Naive thymus-derived CD4-positive, alpha-beta T cell (primary cell): ENCODE measurements around the gene NPC1. TPM values are rescaled to one million over a fixed set of nuclear protein-coding genes. Genes with fewer than 3 reads are reported as not detected.

ENCODE experiments used
- ATAC-seq: fragments of 150-1000 bp; cut with Tn5 transposase; 2 replicates; pipeline ENCODE4 v1.10.0; 2021; ENCODE audit warnings: mild to moderate bottlenecking, moderate library complexity
- CTCF ChIA-PET: fragments of 350-600 bp; sonication (Branson Sonifier 250); formaldehyde crosslinking; loops from one replicate; lab custom pipeline; 2021; ENCODE audit warnings: antibody characterized with exemption; lab: Charles Lee
- POLR2A ChIA-PET: fragments of 350-600 bp; sonication (Branson Sonifier 250); formaldehyde crosslinking; loops from one replicate; lab custom pipeline; 2021; ENCODE audit warnings: antibody characterized with exemption, inconsistent platforms; lab: Charles Lee
- DNase-seq, 9 donors: peaks; one replicate each; pipeline versions ENCODE4 v3.0.0 to v3.0.0-alpha.2; 2020 to 2022; ENCODE audit warnings: mixed read lengths in 1 of 9
- H3K27ac ChIP-seq: one replicate; pipeline ENCODE4 v1.7.0; 2013; ENCODE audit warnings: mild to moderate bottlenecking, low read depth, low read length, moderate library complexity
- H3K27me3 ChIP-seq, 2 donors: one replicate each; pipeline ENCODE4 v1.7.0; 2013; ENCODE audit warnings: low read length in 2 of 2, mild to moderate bottlenecking in 2 of 2, moderate library complexity in 2 of 2; ENCODE audit not compliant: control insufficient read depth in 2 of 2, insufficient read depth in 2 of 2
- H3K36me3 ChIP-seq, 3 experiments: 1 replicate in 2 of 3; 2 replicates in 1 of 3; pipeline ENCODE4 v1.7.0; 2013; ENCODE audit warnings: low read length in 3 of 3, mild to moderate bottlenecking in 3 of 3, moderate library complexity in 1 of 3; ENCODE audit not compliant: insufficient read depth in 3 of 3, control insufficient read depth in 2 of 3
- H3K4me1 ChIP-seq, 2 donors: one replicate each; pipeline ENCODE4 v1.7.0; 2013; ENCODE audit warnings: low read length in 2 of 2, mild to moderate bottlenecking in 2 of 2, moderate library complexity in 1 of 2; ENCODE audit not compliant: control insufficient read depth in 2 of 2, insufficient read depth in 2 of 2
- H3K4me3 ChIP-seq: 2 replicates; pipeline ENCODE4 v1.7.0; 2013; ENCODE audit warnings: mild to moderate bottlenecking, low read length
- H3K9me3 ChIP-seq, 3 experiments: 1 replicate in 2 of 3; 2 replicates in 1 of 3; pipeline ENCODE4 v1.7.0; 2013; ENCODE audit warnings: low read length in 3 of 3; ENCODE audit not compliant: control insufficient read depth in 2 of 3
- H3K27ac Mint-ChIP-seq, 9 donors: one replicate each; pipeline ENCODE4 v1.8.0; 2020 to 2022; ENCODE audit warnings: mixed read lengths in 9 of 9, mild to moderate bottlenecking in 8 of 9, moderate library complexity in 5 of 9, inconsistent platforms in 2 of 9
- H3K27me3 Mint-ChIP-seq, 5 donors: one replicate each; pipeline ENCODE4 v1.8.0; 2021 to 2022; ENCODE audit warnings: mixed read lengths in 5 of 5, mild to moderate bottlenecking in 1 of 5
- H3K36me3 Mint-ChIP-seq, 5 donors: one replicate each; pipeline ENCODE4 v1.8.0; 2020 to 2022; ENCODE audit warnings: mixed read lengths in 5 of 5, mild to moderate bottlenecking in 3 of 5, inconsistent platforms in 1 of 5
- H3K4me1 Mint-ChIP-seq, 7 donors: one replicate each; pipeline ENCODE4 v1.8.0; 2020 to 2022; ENCODE audit warnings: mixed read lengths in 7 of 7, mild to moderate bottlenecking in 3 of 7, inconsistent platforms in 1 of 7
- H3K4me3 Mint-ChIP-seq, 10 donors: one replicate each; pipeline ENCODE4 v1.8.0; 2020 to 2022; ENCODE audit warnings: mild to moderate bottlenecking in 10 of 10, mixed read lengths in 10 of 10, moderate library complexity in 6 of 10, inconsistent platforms in 2 of 10
- H3K9me3 Mint-ChIP-seq, 11 donors: one replicate each; pipeline ENCODE4 v1.8.0; 2020 to 2022; ENCODE audit warnings: mixed read lengths in 11 of 11, mild to moderate bottlenecking in 4 of 11, inconsistent platforms in 1 of 11, moderate library complexity in 1 of 11
- intact Hi-C, 2 donors: fragments of 100-400 bp; cut with micrococcal nuclease; formaldehyde crosslinking; loops; one replicate each; pipeline ENCODE4 v1.15.1; 2023
- polyA plus RNA-seq, 2 donors: library from polyadenylated mRNA; unstranded; fragments of 300-500 nt; fragmentation: Illumina TruSeq; gene quantifications; one replicate each; pipeline ENCODE4 v1.2.3, GENCODE V29; 2021
- total RNA-seq, 6 experiments: library from RNA in 5 of 6; stranded (reverse) in 5 of 6; gene quantifications; 1 replicate in 5 of 6; 2 replicates in 1 of 6; pipeline ENCODE4 v1.2.3 and lab custom pipeline; 2021 to 2026

NPC1 gene
- total and polyA plus RNA-seq, 7 experiments from 2014 or later, result 4.6 to 49.3 (median 29.9) TPM

- DNase-seq (no peak), ATAC-seq (no peak)
- Mint-ChIP-seq H3K4me1 (peaks cover 0 to 14% (median 0%) of the 10 kb centered on the region in 7 donors), H3K36me3 (peaks cover 13 to 58% (median 46%) of the 10 kb centered on the region in 5 donors), H3K4me3 (no peak overlapping the region), H3K27ac (no peak overlapping the region), H3K27me3 (no peaks in the 10 kb centered on the region), H3K9me3 (no peaks in the 10 kb centered on the region)
- Histone ChIP-seq H3K9me3 (no peaks in the 10 kb centered on the region), H3K4me1 (no peaks in the 10 kb centered on the region), H3K27ac (no peak overlapping the region), H3K4me3 (no peak overlapping the region), H3K27me3 (no peaks in the 10 kb centered on the region), H3K36me3 (peaks cover 9 to 74% (median 36%) of the 10 kb centered on the region in 3 experiments)
- CTCF ChIA-PET, result no interaction called here
- intact Hi-C loops, result no loop called here
- POLR2A ChIA-PET, result interaction anchor here (0.6 kb wide), 1 partner anchor 97 kb away, joined by 3 read pairs; no protein-coding TSS in a partner anchor
These were observed 35.4 kb downstream of the NPC1 start for GRCh38 chr18:23550898-23551297.

DNA sequence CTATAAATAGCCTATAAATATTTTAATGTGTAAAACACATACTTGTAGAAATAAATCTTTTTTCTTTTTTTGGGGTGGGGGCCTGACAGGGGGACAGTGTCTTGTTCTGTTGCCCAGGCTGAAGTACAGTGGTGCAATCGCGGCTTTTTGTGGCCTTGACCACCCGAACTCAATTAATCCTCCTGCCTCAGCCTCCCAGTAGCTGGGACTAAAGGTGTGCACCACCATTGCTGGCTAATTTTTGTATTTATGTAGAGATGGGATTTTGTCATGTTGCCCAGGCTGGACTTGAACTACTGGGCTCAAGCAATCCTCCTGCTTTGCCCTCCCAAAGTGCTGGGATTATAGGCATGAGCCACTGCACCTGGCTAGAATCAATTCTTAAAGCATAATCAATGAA lies 37.6 kb downstream of the NPC1 start:
- Mint-ChIP-seq H3K36me3 (peaks cover 14 to 55% (median 42%) of the 10 kb centered on the region in 5 donors), H3K4me3 (no peak overlapping the region), H3K27me3 (no peaks in the 10 kb centered on the region), H3K27ac (no peak overlapping the region), H3K4me1 (peaks cover 0 to 6% (median 0%) of the 10 kb centered on the region in 7 donors), H3K9me3 (no peaks in the 10 kb centered on the region)
- Histone ChIP-seq H3K4me3 (no peak overlapping the region), H3K36me3 (peaks cover 7 to 69% (median 24%) of the 10 kb centered on the region in 3 experiments), H3K4me1 (no peaks in the 10 kb centered on the region), H3K27ac (no peak overlapping the region), H3K27me3 (no peaks in the 10 kb centered on the region), H3K9me3 (no peaks in the 10 kb centered on the region)
- ATAC-seq (no peak), DNase-seq (no peak)
- CTCF ChIA-PET, result interaction anchor here (0.6 kb wide), 1 partner anchor 115 kb away, joined by 3 read pairs; no protein-coding TSS in a partner anchor
- intact Hi-C loops, result no loop called here
- POLR2A ChIA-PET, result no interaction called here

DNA sequence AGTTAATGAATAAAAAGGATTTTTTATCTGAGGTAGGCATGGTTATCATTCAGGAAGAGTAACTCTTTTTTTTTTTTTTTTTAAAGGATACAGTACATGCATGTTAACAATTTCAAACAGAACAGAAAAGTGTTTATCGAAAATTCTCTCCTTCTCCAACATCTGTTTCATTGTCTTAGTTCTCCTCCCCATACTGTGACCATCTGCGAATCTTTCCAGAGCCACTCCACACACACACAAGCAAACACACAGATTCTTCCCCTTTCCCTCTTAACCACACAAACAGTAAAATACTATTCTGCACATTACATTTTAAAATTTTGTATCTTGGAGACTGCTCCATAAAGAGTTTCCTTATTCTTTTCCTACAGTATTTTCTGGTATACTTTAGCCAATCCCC lies 38.0 kb downstream of the NPC1 start:
- Histone ChIP-seq H3K4me1 (no peaks in the 10 kb centered on the region), H3K36me3 (peaks cover 10 to 69% (median 23%) of the 10 kb centered on the region in 3 experiments), H3K27ac (no peak overlapping the region), H3K9me3 (no peaks in the 10 kb centered on the region), H3K27me3 (no peaks in the 10 kb centered on the region), H3K4me3 (no peak overlapping the region)
- Mint-ChIP-seq H3K4me1 (peaks cover 0 to 6% (median 0%) of the 10 kb centered on the region in 7 donors), H3K27ac (peak overlapping the region in 1 of 9 donors; percentile 12), H3K4me3 (no peak overlapping the region), H3K9me3 (no peaks in the 10 kb centered on the region), H3K27me3 (no peaks in the 10 kb centered on the region), H3K36me3 (peaks cover 17 to 57% (median 45%) of the 10 kb centered on the region in 5 donors)
- POLR2A ChIA-PET, result no interaction called here
- CTCF ChIA-PET, result no interaction called here
- DNase-seq, result no peak
- intact Hi-C loops, result no loop called here
- ATAC-seq, result no peak

GRCh38 chr18:23547846-23548245 lies 38.5 kb downstream of the NPC1 start:
- intact Hi-C loops, result no loop called here
- H3K9me3 ChIP-seq, result no peaks in the 10 kb centered on the region
- peaks cover 10 to 66% (median 22%) of the 10 kb centered on the region in 3 experiments for H3K36me3 ChIP-seq
- CTCF ChIA-PET, result no interaction called here
- POLR2A ChIA-PET, result interaction anchor here (0.5 kb wide), 1 partner anchor 32 kb away, joined by 3 read pairs; no protein-coding TSS in a partner anchor
- no peak overlapping the region for H3K4me3 ChIP-seq
- H3K27me3 Mint-ChIP-seq, result no peaks in the 10 kb centered on the region
- no peak overlapping the region for H3K27ac ChIP-seq
- peak overlapping the region in 1 of 9 donors; percentile 47 for H3K27ac Mint-ChIP-seq
- H3K27me3 ChIP-seq, result no peaks in the 10 kb centered on the region
- no peaks in the 10 kb centered on the region for H3K9me3 Mint-ChIP-seq
- H3K4me3 Mint-ChIP-seq, result no peak overlapping the region
- DNase-seq (no peak), ATAC-seq (no peak)
- peaks cover 0 to 6% (median 0%) of the 10 kb centered on the region in 7 donors for H3K4me1 Mint-ChIP-seq
- peaks cover 17 to 52% (median 45%) of the 10 kb centered on the region in 5 donors for H3K36me3 Mint-ChIP-seq
- no peaks in the 10 kb centered on the region for H3K4me1 ChIP-seq

DNA sequence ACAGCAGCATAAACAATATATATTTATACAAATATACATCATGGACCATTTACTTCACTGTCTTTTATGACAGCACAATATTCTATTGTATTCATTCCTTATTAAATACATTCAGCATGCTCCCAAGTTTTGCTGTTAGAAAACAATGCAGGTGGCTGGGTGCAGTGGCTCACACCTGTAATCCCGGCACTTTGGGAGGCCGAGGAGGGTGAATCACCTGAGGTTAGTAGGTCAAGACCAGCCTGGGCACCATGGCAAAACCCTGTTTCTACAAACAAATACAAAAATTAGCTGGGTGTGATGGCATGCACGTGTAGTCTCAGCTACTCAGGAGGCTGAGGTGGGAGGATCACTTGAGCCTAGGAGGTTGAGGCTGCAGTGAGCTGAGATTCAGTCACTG lies 39.0 kb downstream of the NPC1 start:
- intact Hi-C loops, result no loop called here
- no peak overlapping the region for H3K27ac Mint-ChIP-seq
- no peak overlapping the region for H3K4me3 Mint-ChIP-seq
- no peak for ATAC-seq
- Histone ChIP-seq H3K4me3 (no peak overlapping the region), H3K27ac (no peak overlapping the region), H3K27me3 (no peaks in the 10 kb centered on the region), H3K4me1 (peaks cover 0 to 4% of the 10 kb centered on the region in 2 donors), H3K36me3 (peaks cover 10 to 65% (median 22%) of the 10 kb centered on the region in 3 experiments), H3K9me3 (no peaks in the 10 kb centered on the region)
- H3K9me3 Mint-ChIP-seq, result no peaks in the 10 kb centered on the region
- H3K36me3 Mint-ChIP-seq, result peaks cover 14 to 51% (median 41%) of the 10 kb centered on the region in 5 donors
- CTCF ChIA-PET, result no interaction called here
- POLR2A ChIA-PET, result interaction anchor here (0.5 kb wide), 1 partner anchor 31 kb away, joined by 3 read pairs; no protein-coding TSS in a partner anchor
- H3K4me1 Mint-ChIP-seq, result peaks cover 2 to 11% (median 5%) of the 10 kb centered on the region in 7 donors
- no peak for DNase-seq
- H3K27me3 Mint-ChIP-seq, result no peaks in the 10 kb centered on the region

GRCh38 chr18:23545247-23545789 lies 41.0 kb downstream of the NPC1 start:
- no peak for DNase-seq
- Mint-ChIP-seq H3K27me3 (no peaks in the 10 kb centered on the region), H3K9me3 (no peaks in the 10 kb centered on the region), H3K27ac (peak overlapping the region in 1 of 9 donors; percentile 26), H3K36me3 (peaks cover 4 to 43% (median 30%) of the 10 kb centered on the region in 5 donors), H3K4me3 (no peak overlapping the region), H3K4me1 (peaks cover 18 to 30% (median 25%) of the 10 kb centered on the region in 7 donors)
- Histone ChIP-seq H3K27me3 (no peaks in the 10 kb centered on the region), H3K9me3 (no peaks in the 10 kb centered on the region), H3K4me3 (no peak overlapping the region), H3K27ac (no peak overlapping the region), H3K4me1 (peaks cover 11 to 24% of the 10 kb centered on the region in 2 donors), H3K36me3 (peaks cover 10 to 50% (median 27%) of the 10 kb centered on the region in 3 experiments)
- intact Hi-C loops, result no loop called here
- no peak for ATAC-seq
- ChIA-PET CTCF (interaction anchor here (1.0 kb wide), 1 partner anchor 29 kb away, joined by 3 read pairs; no protein-coding TSS in a partner anchor), POLR2A (no interaction called here)
